GM19395 (cell line): Measurements from ENCODE around the gene CLPX.
"Not testable (repeated sequence)": the region's sequence is repeated elsewhere in the genome, so short reads cannot be mapped to it uniquely, and the experiment has no call there.

Experiments
- ATAC-seq: cut with Tn5 transposase; IDR thresholded peaks from one replicate; pipeline ENCODE4 v1.9.1; 2021; ENCODE audit warnings: mild to moderate bottlenecking, moderate library complexity; ENCODE audit not compliant: unreplicated experiment

Gene CLPX

DNA sequence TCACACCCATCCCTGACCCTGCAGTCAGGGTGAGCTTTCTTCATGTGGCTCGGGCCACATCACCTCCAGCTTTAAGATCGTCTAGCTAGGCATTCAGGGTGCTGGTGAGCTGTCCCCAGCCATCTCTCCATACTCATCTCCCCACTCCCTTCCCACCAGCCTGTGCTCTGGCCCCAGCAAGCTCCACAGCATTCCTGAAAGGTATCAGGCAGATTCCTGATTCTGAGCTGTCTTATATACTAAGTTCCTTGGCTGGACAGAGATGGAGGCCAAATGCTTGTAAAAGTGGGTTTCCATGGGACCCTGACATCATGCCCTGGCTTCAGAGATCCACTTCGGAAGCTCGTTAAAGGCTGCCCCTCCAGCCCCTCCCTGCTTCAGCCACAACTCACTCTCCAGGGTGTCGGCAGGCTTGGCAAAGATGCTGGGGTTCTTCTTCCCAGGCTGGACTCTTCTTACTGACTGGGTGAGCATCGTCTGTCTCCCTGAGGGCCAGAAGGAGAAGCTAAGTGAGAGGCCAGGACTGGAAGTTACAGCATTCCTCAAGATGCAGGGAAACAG lies 22.2 kb upstream of the CLPX start:
- no peak for ATAC-seq

DNA sequence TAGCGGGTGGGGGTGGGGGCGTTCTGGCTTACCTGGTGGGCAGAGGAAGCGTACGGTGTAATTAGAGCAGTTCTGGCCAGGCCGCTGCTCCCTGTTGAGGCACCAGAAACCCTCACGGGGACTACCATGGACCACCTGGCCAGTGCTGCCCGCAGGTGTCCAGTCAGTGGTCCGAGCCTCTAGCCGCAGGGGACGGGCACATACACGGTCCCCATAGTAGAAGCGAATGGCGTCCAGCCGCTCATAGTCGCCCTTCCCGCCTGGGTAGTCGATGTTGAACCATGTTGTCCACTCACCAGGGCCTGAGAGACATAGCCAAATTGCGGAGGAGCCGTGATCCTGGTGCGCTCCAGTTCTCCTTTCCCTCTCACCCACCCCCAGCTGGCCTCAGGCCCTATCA lies 21.6 kb upstream of the CLPX start:
- no peak for ATAC-seq

DNA sequence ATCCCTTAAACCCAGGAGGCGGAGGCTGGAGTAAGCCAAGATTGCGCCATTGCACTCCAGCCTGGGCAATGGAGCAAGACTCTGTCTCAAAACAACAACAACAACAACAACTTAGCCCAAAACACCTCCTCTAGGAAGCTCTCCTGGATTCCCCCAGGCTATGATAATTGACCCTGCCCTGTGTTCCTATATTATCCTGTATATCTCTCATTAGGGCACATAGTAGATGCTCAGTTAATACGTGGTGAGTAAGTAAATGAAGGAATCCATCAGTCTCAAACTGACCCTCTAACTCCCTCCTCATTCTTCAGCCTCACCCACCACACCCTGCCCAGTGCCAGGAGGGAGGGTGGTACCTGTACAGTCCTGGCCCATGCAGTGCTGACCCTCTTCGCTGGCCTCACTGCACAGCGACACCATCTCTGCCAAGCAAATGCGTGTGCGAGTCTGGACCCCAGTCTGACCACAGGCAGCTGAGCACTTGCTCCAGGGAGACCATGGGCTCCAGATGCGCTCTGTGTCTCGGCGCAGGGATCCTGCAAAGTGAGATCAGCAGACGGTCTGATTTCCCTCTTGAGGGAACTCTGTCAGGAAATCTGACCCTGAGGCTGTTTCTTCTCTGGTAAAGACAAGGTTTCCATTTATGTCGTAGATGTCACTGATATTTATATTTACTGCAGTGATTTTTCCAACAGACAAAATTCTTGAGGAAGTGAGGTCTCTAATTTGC lies 20.0 kb upstream of the CLPX start:
- no peak for ATAC-seq

DNA sequence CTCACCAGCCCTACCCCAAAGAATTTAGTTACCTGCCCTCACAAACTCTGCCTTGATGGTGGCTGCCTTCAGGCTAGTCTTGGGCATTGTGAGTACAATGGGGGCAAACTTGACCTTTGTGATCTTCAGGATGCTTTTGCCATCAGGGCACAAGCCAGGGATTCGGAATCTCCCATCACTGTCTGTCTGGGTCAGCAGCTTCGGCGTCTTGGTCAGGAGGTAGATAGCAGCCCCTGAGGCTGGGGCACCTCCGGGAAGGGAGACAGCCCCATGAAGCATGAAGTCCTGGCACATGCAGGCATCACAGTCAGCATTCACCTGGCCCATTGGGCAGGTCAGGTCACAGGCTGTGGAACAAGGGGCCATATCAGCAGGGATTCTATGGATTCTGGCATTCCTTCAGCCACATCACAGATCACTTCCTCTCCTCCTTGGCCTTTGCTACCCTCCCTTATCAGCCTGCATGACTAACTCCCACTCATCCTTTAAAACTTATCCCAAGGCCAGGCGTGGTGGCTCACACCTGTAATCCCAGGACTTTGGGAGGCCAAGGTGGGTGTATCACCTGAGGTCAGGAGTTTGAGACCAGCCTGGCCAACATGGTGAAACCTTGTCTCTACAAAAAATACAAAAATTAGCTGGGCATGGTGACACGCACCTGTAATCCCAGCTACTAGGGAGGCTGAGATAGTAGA lies 19.2 kb upstream of the CLPX start:
- no peak for ATAC-seq

GRCh38 chr15:65201918-65202317 lies 16.8 kb upstream of the CLPX start:
- ATAC-seq, result no peak

- no peak for ATAC-seq
These were observed 13.4 kb upstream of the CLPX start for GRCh38 chr15:65198571-65198970.

GRCh38 chr15:65197337-65197645 lies 12.1 kb upstream of the CLPX start:
- no peak for ATAC-seq

DNA sequence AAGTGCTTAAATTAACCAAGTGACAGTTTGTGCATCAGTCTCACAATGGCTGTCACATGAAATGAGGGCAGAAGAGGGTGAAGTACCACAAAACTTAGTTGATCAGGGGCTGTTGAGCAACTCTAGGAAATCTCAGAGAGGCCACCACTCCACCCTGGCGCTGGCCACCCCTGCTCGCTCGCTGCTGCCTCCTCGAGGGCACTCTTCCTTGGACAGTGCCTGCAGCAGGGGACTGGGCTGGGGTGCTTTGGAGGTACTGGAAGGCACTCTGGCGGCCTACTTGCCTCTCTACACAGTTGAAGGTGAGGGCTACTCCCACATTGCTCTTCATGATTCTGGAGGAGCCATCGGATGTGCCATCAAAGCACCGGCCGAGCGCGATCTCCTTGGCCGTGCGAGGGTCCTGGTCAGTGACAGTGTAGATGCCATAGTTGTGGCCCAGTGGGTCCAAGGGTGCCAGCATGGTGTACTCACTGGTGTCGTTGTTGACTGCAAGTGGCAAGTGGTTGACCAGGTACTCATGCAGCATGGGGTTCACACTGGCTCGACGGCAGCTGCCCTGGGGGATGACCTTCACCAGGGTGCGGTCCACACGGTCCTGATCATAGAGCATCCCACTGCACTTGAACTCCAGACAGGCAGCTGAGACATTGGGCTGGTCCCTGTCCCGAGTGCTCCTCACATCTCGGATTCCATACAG lies 11.6 kb upstream of the CLPX start:
- ATAC-seq, result no peak

DNA sequence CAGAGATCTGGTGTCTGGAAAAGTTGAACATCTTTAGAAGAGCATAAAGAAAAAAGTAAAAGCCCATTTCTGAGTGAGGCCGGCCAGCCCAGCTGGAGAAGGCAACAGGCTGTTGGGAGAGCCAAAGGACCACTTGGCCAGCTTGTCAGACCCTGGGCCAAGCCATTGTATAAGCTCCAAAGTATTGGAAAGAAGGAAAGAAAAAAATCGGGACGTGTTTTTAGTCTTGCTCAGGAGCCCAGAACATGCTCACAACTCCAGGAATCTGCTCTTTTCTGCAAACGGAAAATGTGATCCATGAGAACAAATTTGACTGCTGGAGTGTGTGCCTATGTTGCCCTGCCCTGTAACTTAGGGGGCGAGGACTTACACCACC lies 10.4 kb upstream of the CLPX start:
- no peak for ATAC-seq

- no peak for ATAC-seq
These were observed 9.8 kb upstream of the CLPX start for GRCh38 chr15:65194826-65195547.

DNA sequence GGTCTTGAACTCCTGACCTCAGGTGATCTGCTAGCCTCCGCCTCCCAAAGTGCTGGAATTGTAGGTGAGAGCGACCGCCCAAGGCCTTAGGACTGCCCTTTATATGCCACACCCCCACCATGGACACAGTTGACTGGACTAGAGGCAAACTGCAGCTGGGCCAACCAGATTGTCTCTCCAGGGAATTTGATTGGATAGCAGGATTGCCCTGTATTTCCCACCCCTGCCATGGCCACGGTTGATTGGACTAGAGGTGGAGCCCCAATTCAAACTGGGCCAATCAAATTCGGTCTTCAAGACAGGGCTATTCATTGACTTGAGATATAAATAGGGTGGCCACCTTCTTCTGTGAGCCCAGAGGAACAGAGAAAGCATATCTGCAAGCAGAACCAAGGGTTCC lies 6.9 kb upstream of the CLPX start:
- no peak for ATAC-seq

- no peak for ATAC-seq
These were observed 4.1 kb upstream of the CLPX start for GRCh38 chr15:65189102-65189740.

GRCh38 chr15:65188472-65188871 lies 3.3 kb upstream of the CLPX start:
- ATAC-seq, result not testable (repeated sequence)

- ATAC-seq, result peak; percentile 42
These were observed 756 bp downstream of the CLPX start for GRCh38 chr15:65184305-65184867.

DNA sequence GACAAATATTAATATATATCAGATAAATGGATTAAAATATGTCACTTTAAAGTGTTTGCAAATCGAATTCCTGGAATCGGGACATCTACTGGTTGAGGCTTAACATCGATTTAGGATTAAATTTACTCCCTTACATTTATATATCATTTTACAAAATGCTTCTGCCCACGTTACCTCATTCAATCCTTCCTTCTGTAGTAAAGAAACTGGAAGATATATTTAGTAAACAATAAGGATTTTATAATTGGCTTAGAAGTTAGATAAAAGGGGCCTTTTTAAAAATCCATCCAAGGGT lies 1.3 kb downstream of the CLPX start:
- no peak for ATAC-seq

DNA sequence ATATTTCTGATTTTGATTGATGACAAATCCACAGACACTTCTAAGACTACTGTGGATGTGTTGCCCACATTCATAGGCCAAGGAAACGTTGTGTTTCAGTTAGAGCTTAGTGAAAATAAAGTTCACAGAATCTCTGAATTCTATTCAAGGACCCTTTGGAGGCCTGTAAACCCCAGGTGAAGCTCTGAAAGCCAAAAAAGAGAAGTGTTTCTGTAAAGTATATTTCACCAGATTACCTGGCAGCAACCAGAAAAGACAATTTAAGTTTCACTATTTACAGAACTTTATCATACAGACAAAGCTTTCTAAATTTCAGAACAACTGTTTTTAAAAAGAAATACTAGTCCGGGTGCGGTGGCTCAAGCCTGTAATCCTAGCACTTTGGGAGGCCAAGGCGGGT lies 2.6 kb downstream of the CLPX start:
- ATAC-seq, result no peak

DNA sequence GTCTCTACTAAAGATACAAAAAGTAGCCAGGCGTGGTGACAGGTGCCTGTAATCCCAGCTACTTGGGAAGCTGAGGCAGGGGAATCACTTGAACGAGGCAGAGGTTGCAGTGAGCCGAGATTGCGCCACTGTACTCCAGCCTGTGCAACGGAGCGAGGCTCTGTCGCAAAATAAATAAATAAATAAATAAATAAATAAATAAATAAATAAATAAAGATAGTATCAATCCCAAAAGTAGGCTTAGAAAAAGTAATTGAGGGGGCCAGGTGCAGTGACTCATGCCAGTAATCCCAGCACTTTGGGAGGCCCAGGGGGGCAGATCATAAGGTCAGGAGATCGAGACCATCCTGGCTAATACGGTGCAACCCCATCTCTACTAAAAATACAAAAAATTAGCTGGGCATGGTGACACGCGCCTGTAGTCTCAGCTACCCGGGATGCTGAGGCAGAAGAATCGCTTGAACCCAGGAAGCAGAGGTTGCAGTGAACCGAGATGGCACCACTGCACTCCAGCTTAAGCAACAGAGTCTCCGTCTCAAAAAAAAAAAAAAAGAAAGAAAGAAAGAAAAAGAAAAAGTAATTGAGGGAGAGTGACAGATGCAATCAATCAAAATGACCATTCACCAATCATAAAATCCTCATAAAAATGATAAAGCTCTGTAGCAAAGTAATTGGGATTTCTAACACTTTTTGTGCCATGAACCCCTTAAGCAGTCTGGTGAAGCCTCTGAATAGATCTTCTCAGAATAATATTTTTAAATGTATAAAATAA lies 3.4 kb downstream of the CLPX start:
- not testable (repeated sequence) for ATAC-seq

- no peak for ATAC-seq
These were observed 5.0 kb downstream of the CLPX start for GRCh38 chr15:65180167-65180566.

GRCh38 chr15:65177901-65178300 lies 7.2 kb downstream of the CLPX start:
- ATAC-seq, result no peak

- ATAC-seq, result no peak
These were observed 9.1 kb downstream of the CLPX start for GRCh38 chr15:65176056-65176455.
